GM23338 (cell line): ENCODE measurements around the gene TMEM119.

Experiments used
- EZH2 ChIP-seq: fragments of 200-600 bp; sonication (generic); IDR thresholded peaks from one replicate; pipeline ENCODE4 v1.8.0; 2017; ENCODE audit warnings: antibody characterized with exemption, mild to moderate bottlenecking, low read depth; ENCODE audit not compliant: unreplicated experiment
- POLR2AphosphoS5 ChIP-seq: IDR thresholded peaks from 2 replicates; pipeline ENCODE4 v1.6.1; 2016; ENCODE audit warnings: antibody characterized with exemption, low read depth
- REST ChIP-seq: IDR thresholded peaks from one replicate; pipeline ENCODE4 v1.6.1; 2018; ENCODE audit warnings: antibody characterized with exemption; ENCODE audit not compliant: unreplicated experiment
- ZNF114 ChIP-seq: fragments of 250-450 bp; sonication (Bioruptor Pico); IDR thresholded peaks from 2 replicates; pipeline ENCODE4 v1.5.0; 2020; ENCODE audit warnings: mild to moderate bottlenecking, moderate library complexity
- TF ChIP-seq, protein P1 (sequence below), 2 experiments: fragments of 200-600 bp in 1 of 2; sonication (generic) in 1 of 2; conservative IDR thresholded peaks; 2 replicates each; pipeline versions ENCODE4 v1.5.1 to v1.6.1; 2016 to 2017; ENCODE audit warnings: antibody characterized with exemption in 2 of 2, low read depth in 2 of 2, mild to moderate bottlenecking in 2 of 2, moderate library complexity in 1 of 2
- TF ChIP-seq, protein P2 (sequence below): IDR thresholded peaks from 2 replicates; pipeline ENCODE4 v1.6.1; 2016; ENCODE audit warnings: antibody characterized with exemption

DNA sequence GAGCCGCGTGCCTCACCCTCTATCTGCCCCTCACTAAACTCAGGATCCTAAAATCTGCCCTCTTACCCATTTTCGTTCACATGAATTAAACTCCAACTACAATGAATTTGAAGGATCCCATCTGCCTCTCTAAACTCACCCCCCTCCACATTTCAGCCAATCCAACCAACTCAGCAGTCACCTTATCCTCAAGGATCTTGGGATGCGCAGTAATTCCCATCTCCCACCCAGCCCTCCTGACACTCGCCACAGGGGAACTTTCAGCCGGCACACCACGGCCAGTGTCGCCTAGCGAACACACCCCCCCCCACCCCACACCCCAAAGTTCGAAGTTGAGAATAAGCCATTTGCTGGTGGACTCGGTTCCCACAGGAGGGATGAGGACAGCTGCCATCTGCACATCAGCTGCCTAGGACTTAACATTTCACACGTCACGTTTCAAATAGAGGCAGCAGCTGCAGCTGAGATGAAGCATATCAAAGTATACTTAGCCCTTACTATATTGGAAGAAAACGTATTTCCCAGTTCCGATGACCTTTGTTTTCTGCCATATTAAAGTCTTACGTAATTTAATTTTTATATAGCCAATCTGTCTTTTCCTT, 44.5 kb upstream of the TMEM119 start:
- TF ChIP-seq, protein P1, sequence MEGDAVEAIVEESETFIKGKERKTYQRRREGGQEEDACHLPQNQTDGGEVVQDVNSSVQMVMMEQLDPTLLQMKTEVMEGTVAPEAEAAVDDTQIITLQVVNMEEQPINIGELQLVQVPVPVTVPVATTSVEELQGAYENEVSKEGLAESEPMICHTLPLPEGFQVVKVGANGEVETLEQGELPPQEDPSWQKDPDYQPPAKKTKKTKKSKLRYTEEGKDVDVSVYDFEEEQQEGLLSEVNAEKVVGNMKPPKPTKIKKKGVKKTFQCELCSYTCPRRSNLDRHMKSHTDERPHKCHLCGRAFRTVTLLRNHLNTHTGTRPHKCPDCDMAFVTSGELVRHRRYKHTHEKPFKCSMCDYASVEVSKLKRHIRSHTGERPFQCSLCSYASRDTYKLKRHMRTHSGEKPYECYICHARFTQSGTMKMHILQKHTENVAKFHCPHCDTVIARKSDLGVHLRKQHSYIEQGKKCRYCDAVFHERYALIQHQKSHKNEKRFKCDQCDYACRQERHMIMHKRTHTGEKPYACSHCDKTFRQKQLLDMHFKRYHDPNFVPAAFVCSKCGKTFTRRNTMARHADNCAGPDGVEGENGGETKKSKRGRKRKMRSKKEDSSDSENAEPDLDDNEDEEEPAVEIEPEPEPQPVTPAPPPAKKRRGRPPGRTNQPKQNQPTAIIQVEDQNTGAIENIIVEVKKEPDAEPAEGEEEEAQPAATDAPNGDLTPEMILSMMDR (conservative IDR thresholded peaks at IDR 0.05; ENCODE audit: low read depth in 2 of 2) = no peak
- no peak for TF ChIP-seq POLR2AphosphoS5
- no peak for TF ChIP-seq ZNF114
- no peak for TF ChIP-seq EZH2
- TF ChIP-seq, protein P2, sequence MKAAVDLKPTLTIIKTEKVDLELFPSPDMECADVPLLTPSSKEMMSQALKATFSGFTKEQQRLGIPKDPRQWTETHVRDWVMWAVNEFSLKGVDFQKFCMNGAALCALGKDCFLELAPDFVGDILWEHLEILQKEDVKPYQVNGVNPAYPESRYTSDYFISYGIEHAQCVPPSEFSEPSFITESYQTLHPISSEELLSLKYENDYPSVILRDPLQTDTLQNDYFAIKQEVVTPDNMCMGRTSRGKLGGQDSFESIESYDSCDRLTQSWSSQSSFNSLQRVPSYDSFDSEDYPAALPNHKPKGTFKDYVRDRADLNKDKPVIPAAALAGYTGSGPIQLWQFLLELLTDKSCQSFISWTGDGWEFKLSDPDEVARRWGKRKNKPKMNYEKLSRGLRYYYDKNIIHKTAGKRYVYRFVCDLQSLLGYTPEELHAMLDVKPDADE = no peak
- no peak for TF ChIP-seq REST
